PFSK-1 (cell line): ENCODE results near the gene GDF3.

Source experiments
- FOXP2 ChIP-seq: optimal IDR thresholded peaks from 2 replicates; pipeline ENCODE3; 2011; ENCODE audit warnings: borderline replicate concordance, control low read depth, inconsistent platforms; ENCODE audit not compliant: insufficient read depth; ENCODE audit errors: extremely low read length, extremely low read depth
- POLR2AphosphoS5 ChIP-seq: IDR thresholded peaks from 2 replicates; pipeline ENCODE4 v1.6.1; 2012; ENCODE audit warnings: low read depth, mild to moderate bottlenecking, control low read depth, low read length, moderate library complexity
- SIN3A ChIP-seq: IDR thresholded peaks from 2 replicates; pipeline ENCODE4 v1.6.1; 2012; ENCODE audit warnings: mild to moderate bottlenecking, low read length, moderate library complexity, borderline replicate concordance; ENCODE audit not compliant: insufficient read depth
- TAF1 ChIP-seq: IDR thresholded peaks from 2 replicates; pipeline ENCODE4 v1.6.1; 2012; ENCODE audit warnings: low read length, control low read depth, borderline replicate concordance; ENCODE audit not compliant: insufficient read depth
- TF ChIP-seq, protein P1 (sequence below), 2 experiments: IDR thresholded peaks; 2 replicates each; pipeline versions ENCODE4 v1.6.1 to v1.8.0; 2011 to 2012; ENCODE audit warnings: low read depth in 2 of 2, low read length in 2 of 2, control low read depth in 1 of 2, inconsistent platforms in 1 of 2, mild to moderate bottlenecking in 1 of 2, moderate library complexity in 1 of 2; ENCODE audit not compliant: insufficient read depth in 1 of 2

DNA sequence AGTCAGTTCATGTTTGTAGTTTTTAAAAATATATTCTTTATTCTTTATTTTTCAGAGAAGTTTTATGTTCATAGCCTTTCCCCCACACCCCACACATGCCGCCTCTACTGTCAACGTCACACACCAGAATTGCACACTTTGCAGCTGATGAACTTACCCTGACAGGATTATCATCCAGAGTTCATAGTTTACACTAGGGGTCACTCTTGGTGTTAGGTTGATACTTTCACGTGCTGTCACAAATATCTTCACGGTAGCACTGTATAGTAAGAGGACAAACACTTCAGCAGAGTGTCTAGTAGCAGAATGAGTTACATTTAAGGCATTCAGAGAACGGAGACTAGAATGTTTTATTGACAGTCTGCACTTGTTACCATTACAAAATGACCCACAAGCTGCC, 20.8 kb upstream of the GDF3 start:
- TF ChIP-seq POLR2AphosphoS5 (no peak), SIN3A (no peak), FOXP2 (no peak), TAF1 (no peak)
- TF ChIP-seq, protein P1, sequence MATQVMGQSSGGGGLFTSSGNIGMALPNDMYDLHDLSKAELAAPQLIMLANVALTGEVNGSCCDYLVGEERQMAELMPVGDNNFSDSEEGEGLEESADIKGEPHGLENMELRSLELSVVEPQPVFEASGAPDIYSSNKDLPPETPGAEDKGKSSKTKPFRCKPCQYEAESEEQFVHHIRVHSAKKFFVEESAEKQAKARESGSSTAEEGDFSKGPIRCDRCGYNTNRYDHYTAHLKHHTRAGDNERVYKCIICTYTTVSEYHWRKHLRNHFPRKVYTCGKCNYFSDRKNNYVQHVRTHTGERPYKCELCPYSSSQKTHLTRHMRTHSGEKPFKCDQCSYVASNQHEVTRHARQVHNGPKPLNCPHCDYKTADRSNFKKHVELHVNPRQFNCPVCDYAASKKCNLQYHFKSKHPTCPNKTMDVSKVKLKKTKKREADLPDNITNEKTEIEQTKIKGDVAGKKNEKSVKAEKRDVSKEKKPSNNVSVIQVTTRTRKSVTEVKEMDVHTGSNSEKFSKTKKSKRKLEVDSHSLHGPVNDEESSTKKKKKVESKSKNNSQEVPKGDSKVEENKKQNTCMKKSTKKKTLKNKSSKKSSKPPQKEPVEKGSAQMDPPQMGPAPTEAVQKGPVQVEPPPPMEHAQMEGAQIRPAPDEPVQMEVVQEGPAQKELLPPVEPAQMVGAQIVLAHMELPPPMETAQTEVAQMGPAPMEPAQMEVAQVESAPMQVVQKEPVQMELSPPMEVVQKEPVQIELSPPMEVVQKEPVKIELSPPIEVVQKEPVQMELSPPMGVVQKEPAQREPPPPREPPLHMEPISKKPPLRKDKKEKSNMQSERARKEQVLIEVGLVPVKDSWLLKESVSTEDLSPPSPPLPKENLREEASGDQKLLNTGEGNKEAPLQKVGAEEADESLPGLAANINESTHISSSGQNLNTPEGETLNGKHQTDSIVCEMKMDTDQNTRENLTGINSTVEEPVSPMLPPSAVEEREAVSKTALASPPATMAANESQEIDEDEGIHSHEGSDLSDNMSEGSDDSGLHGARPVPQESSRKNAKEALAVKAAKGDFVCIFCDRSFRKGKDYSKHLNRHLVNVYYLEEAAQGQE (IDR thresholded peaks at IDR 0.05; ENCODE audit: insufficient read depth in 1 of 2, low read depth in 2 of 2, low read length in 2 of 2), result no peak
